ENCODE results near the gene ADAP1.

GRCh38 chr7:987909-988308 is 33.4 kb upstream of the ADAP1 start:
- TF ChIP-seq CTCF (IDR thresholded peaks at IDR 0.05), result no peak
- TF ChIP-seq POLR2AphosphoS5 (IDR thresholded peaks at IDR 0.05), result no peak
- no peak for TF ChIP-seq POLR2A (IDR thresholded peaks at IDR 0.05)
- TF ChIP-seq EP300 (IDR thresholded peaks at IDR 0.05), result no peak
